Measurements from ENCODE around the gene PRDX5.

Gene PRDX5

GRCh38 chr11:64316672-64317324 lies 1.1 kb upstream of the PRDX5 start:
- DNase-seq (ENCODE audit: low read depth): peak; percentile 41
- peak; percentile 29; the same call in 1 of the 2 replicates for TF ChIP-seq CTCF (IDR thresholded peaks at IDR 0.05; ENCODE audit: control insufficient read depth, extremely low read depth, insufficient read depth)
- H3K4me3 ChIP-seq (ENCODE audit: low read depth, low read length): peak overlapping the region; percentile 83

- peak; percentile 99 for DNase-seq (ENCODE audit: low read depth)
- H3K4me3 ChIP-seq (ENCODE audit: low read depth, low read length): peak within 1 kb of the TSS; percentile 83
- TF ChIP-seq CTCF (IDR thresholded peaks at IDR 0.05; ENCODE audit: control insufficient read depth, extremely low read depth, insufficient read depth): no peak
These were observed 478 bp upstream of the PRDX5 start, which contains the start of gene TRMT112 for GRCh38 chr11:64317325-64317960. Gene TRMT112, minus strand, starts transcription at chr11:64317559. Its CDS starts 33 bp downstream, at chr11:64317526.

GRCh38 chr11:64318766-64319761 lies 1.1 kb downstream of the PRDX5 start:
- peak overlapping the region; percentile 83 for H3K4me3 ChIP-seq (ENCODE audit: low read depth, low read length)
- no peak for TF ChIP-seq CTCF (IDR thresholded peaks at IDR 0.05; ENCODE audit: control insufficient read depth, extremely low read depth, insufficient read depth)
- no peak for DNase-seq (ENCODE audit: low read depth)

GRCh38 chr11:64320556-64320955 lies 2.6 kb downstream of the PRDX5 start:
- DNase-seq (ENCODE audit: low read depth): no peak
- TF ChIP-seq CTCF (IDR thresholded peaks at IDR 0.05; ENCODE audit: control insufficient read depth, extremely low read depth, insufficient read depth): no peak
- no peak overlapping the region for H3K4me3 ChIP-seq (ENCODE audit: low read depth, low read length)

GRCh38 chr11:64321026-64321425 lies 3.1 kb downstream of the PRDX5 start:
- H3K4me3 ChIP-seq (ENCODE audit: low read depth, low read length): no peak overlapping the region
- no peak for TF ChIP-seq CTCF (IDR thresholded peaks at IDR 0.05; ENCODE audit: control insufficient read depth, extremely low read depth, insufficient read depth)
- DNase-seq (ENCODE audit: low read depth): no peak

GRCh38 chr11:64321533-64321932 lies 3.6 kb downstream of the PRDX5 start:
- no peak for DNase-seq (ENCODE audit: low read depth)
- TF ChIP-seq CTCF (IDR thresholded peaks at IDR 0.05; ENCODE audit: control insufficient read depth, extremely low read depth, insufficient read depth): no peak
- H3K4me3 ChIP-seq (ENCODE audit: low read depth, low read length): no peak overlapping the region
